GM18520 (cell line): ENCODE data around the gene PAF1.
"Not testable (repeated sequence)": the region's sequence is repeated elsewhere in the genome, so short reads cannot be mapped to it uniquely, and the experiment has no call there.

Source experiments
- ATAC-seq: cut with Tn5 transposase; IDR thresholded peaks from one replicate; pipeline ENCODE4 v1.9.1; 2021; ENCODE audit not compliant: unreplicated experiment

Gene PAF1

GRCh38 chr19:39384839-39385568 is 5.9 kb downstream of the PAF1 start:
- ATAC-seq, result no peak

GRCh38 chr19:39382991-39383828 is 7.7 kb downstream of the PAF1 start:
- ATAC-seq, result no peak

GRCh38 chr19:39381910-39382611 is 8.8 kb downstream of the PAF1 start:
- ATAC-seq, result no peak

- ATAC-seq, result no peak
Observed at GRCh38 chr19:39380521-39381502, 10.1 kb downstream of the PAF1 start.

GRCh38 chr19:39379865-39380396 is 11.0 kb downstream of the PAF1 start:
- no peak for ATAC-seq

- ATAC-seq, result not testable (repeated sequence)
Observed at GRCh38 chr19:39379366-39379765, 11.5 kb downstream of the PAF1 start.

- no peak for ATAC-seq
Observed at GRCh38 chr19:39377373-39378362, 13.2 kb downstream of the PAF1 start.

- no peak for ATAC-seq
Observed at GRCh38 chr19:39375929-39376328, 15.0 kb downstream of the PAF1 start.

- ATAC-seq, result no peak
Observed at GRCh38 chr19:39372941-39373340, 18.0 kb downstream of the PAF1 start.

- no peak for ATAC-seq
Observed at GRCh38 chr19:39372047-39372802, 18.7 kb downstream of the PAF1 start.

GRCh38 chr19:39370735-39371134 is 20.2 kb downstream of the PAF1 start:
- no peak for ATAC-seq

GRCh38 chr19:39369200-39369599 is 21.7 kb downstream of the PAF1 start:
- no peak for ATAC-seq

- ATAC-seq, result no peak
Observed at GRCh38 chr19:39365531-39365930, 25.4 kb downstream of the PAF1 start.

- ATAC-seq, result no peak
Observed at GRCh38 chr19:39363901-39364457, 26.9 kb downstream of the PAF1 start.

GRCh38 chr19:39362682-39363657 is 27.9 kb downstream of the PAF1 start:
- ATAC-seq, result no peak

GRCh38 chr19:39360599-39360998 is 30.3 kb downstream of the PAF1 start:
- no peak for ATAC-seq

GRCh38 chr19:39359026-39359425 is 31.9 kb downstream of the PAF1 start:
- no peak for ATAC-seq
